Measurements from ENCODE around the gene KCNH6. TPM values are rescaled to one million over a fixed set of nuclear protein-coding genes. Genes with fewer than 3 reads are reported as not detected.

The KCNH6 gene, protein sequence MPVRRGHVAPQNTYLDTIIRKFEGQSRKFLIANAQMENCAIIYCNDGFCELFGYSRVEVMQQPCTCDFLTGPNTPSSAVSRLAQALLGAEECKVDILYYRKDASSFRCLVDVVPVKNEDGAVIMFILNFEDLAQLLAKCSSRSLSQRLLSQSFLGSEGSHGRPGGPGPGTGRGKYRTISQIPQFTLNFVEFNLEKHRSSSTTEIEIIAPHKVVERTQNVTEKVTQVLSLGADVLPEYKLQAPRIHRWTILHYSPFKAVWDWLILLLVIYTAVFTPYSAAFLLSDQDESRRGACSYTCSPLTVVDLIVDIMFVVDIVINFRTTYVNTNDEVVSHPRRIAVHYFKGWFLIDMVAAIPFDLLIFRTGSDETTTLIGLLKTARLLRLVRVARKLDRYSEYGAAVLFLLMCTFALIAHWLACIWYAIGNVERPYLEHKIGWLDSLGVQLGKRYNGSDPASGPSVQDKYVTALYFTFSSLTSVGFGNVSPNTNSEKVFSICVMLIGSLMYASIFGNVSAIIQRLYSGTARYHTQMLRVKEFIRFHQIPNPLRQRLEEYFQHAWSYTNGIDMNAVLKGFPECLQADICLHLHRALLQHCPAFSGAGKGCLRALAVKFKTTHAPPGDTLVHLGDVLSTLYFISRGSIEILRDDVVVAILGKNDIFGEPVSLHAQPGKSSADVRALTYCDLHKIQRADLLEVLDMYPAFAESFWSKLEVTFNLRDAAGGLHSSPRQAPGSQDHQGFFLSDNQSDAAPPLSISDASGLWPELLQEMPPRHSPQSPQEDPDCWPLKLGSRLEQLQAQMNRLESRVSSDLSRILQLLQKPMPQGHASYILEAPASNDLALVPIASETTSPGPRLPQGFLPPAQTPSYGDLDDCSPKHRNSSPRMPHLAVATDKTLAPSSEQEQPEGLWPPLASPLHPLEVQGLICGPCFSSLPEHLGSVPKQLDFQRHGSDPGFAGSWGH
- total RNA-seq: not detected

DNA sequence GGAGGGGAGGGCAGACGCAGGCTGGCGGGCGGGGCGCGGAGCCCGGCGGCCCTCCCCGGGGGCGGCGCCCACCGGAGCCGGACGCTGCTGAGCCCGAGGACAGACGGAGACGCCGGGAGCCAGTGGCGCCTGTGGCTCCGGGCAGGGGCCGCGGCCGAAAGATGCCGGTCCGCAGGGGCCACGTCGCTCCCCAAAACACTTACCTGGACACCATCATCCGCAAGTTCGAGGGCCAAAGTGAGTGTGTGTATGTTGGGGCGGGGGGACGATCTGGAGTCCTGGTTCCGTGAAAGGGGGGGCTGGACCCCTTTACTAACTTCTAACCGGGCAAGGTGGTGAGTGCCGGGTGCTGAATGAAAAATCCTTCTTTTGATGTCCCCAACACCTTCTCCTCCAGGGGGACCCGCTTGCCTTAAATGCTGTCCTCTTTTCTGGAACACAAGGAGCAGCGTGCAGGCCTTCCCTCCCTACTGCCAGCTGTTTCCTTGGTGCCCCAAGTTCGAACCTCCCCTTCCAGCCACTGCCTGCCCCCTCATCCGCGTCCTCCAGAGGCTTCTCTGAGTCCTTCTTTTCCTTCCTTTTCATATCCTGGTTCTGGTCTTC, at the start of gene KCNH6:
Gene KCNH6, plus strand, starts transcription at position 106 of the 603 bp plus-strand sequence. Its CDS starts 56 bp downstream, at position 162.
- DNase-seq: no peak

DNA sequence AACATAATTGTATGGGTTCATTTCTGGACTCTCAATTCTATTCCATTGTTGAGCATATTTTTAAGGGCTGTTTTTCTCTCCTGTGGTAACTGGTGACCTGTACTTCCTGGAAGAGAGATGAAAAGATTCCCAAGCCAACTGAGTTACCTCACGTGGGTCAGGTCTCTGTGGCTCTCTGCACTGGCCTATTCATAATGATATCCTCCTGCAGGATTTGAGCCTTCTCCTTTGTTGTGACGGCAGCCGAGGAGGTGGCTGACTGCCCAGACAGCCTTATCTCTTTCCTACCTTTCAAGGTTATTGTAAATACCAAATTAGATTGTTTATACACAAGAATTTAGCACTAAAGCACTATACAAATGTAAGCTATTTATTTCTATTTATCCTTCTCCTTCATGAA, 49.0 kb upstream of the KCNH6 start:
- DNase-seq: no peak

DNA sequence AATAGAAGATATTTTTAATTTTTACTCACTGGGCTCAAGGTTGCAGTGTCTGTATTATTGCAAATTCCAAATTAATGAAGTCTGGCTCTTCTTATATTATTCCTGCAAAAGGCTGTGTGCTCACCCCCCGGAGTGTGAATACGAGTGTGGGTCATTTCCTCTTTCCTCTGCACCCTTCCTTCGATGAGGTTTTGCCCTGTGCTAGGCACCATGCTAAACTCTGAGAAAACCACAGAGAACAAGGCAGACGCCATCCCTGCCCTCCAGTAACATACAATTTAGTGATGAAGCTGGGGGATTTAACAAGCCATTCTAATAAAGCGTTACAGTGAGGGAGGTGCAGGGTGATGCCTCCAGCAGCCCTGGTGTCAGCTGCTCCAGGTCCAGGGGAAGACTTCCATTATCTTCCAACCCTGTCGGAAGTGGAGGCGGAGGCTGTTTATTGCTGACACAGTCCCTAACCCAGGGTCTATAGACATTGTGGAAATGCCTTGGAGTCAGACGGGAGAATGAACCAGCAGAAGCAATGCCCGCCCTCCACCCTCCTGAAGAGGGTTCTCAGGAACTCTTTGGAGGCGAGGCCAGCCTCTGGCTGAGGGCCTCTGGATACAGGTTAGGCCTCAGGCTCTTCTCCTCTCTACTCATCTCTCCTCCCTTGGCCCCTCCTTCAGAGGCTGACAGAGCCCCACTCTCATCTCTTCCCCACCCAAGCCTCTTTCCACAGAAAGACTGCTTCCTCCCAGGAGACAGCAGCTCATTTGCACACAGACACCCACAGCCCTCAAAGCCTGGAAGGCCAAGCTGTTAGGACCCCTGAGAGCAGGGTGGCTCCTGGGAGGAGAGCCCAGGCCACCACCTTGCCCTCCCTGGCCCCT, 48.3 kb upstream of the KCNH6 start:
- no peak for DNase-seq

DNA sequence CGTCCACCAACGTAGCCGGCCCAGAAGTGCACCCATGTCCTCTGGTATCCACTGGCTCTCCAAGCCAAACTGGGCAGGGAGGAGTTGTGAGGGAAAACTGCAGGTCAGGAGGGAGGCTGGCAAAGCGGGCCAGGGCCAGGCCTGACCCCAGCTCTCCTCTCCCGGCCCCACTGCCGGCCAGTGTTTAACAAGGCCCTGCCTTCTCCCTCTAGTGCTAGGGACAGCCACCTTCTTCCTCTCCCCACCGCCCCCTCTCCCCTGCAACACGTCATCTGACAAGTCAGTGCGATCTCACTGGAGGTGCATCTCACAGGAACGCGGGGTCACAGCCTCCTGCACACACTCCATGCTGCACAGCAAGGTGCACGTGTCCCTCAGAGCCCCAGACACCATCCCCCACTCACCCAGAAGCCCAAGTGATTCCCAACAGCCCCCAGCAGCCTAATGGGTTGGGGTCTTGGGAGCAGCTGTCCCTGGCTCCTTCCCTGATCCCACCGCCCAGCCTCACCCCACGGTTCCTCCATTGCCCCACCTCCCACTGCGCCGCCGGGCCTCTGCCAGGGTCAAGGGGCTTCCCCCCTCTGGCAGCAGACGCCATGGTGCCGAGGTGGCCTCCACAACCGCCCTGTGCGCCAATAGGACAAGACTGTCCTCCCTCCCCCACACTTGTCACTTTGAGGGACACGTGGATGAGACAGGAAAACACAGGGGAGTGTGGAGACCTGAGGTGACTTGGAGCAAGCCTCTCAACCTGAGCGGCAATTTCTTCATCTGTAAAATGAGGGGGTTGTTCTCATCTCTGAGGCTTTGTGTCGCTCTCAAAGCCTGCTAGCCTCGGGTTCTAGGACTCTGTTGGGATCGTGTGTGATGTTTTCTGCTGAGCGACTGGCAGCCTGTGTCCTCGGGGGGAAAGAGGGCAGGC, 47.4 kb upstream of the KCNH6 start:
- DNase-seq: no peak

DNA sequence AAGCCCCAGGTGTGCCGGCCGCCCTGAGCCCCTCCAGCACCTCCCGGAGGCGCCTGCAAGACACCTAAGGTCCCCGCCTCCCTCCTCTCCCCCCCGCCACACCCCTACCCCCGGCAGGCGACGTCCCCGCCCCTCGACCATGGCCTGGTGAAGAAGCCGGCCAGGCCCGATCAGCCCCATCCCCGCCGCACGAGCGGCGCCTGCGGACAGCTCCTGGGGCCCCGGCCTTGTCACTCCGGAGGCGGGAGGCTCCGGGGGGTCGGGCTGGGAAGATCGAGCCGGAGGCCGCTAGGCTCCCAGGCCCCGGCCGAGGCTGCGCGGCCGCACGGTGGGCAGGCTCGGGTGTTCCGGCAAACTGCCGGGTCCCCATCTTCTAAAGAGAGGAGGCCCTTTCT, 46.7 kb upstream of the KCNH6 start:
- no peak for DNase-seq

DNA sequence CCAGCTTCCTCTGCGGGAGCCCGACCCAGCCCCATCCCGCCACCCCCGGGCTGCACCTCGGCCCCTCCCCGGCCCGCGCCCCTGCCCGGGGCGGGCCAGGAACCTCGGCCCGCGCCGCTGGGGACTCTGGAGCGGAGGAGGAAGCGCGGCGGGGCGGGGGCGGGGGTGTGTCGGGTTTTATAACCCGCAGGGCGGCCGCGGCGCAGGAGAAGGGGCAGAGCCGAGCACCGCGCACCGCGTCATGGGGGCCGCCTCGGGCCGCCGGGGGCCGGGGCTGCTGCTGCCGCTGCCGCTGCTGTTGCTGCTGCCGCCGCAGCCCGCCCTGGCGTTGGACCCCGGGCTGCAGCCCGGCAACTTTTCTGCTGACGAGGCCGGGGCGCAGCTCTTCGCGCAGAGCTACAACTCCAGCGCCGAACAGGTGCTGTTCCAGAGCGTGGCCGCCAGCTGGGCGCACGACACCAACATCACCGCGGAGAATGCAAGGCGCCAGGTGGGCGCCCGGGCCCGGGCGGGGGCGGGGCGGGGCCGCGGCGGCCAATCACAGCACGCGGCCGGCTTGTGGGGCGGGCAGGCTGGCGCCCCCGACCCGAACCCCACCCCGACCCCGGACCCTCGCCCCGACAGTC, 46.2 kb upstream of the KCNH6 start, which contains the start of gene ACE:
Gene ACE, plus strand, starts transcription at position 208 of the 626 bp plus-strand sequence. Its CDS starts 34 bp downstream, at position 242.
- no peak for DNase-seq

DNA sequence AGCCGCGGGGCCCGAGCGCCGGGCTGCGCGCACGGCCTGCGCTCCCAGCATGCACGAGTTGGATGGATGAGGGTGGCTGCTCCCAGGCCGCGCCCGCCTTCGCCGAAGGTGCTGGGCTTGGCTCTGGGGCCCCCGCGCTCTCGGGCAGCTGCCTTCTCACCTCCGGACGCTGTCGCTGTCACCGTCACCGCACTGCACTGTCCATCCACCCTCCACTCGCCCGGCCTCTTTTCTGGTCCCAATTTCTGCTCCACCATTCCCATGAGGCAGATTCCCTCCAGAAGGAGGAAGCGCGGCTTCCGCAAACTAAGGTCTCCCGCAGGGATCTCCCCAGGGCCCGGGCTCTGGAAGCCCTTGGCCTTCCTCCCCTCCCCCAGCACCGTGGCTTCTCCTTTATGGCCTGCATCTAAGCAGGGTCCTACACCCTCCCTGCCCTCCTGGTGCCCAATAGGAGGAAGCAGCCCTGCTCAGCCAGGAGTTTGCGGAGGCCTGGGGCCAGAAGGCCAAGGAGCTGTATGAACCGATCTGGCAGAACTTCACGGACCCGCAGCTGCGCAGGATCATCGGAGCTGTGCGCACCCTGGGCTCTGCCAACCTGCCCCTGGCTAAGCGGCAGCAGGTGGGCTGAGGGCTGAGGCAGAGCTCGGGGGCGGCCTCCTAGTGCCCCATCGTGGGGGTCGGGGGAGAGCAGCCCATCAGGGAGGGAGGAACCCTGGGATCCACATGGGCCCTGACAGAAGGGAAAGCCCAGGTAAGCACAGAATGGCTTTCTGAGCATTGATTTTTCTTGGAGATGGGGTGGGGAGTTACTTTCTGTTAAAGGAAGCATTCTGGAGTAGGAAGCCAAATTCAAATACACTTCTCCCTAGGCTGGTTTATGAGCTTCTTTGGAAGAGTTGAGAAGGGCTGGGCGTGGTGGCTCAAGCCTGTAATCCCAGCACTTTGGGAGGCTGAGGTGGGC, 45.4 kb upstream of the KCNH6 start:
- DNase-seq: no peak

DNA sequence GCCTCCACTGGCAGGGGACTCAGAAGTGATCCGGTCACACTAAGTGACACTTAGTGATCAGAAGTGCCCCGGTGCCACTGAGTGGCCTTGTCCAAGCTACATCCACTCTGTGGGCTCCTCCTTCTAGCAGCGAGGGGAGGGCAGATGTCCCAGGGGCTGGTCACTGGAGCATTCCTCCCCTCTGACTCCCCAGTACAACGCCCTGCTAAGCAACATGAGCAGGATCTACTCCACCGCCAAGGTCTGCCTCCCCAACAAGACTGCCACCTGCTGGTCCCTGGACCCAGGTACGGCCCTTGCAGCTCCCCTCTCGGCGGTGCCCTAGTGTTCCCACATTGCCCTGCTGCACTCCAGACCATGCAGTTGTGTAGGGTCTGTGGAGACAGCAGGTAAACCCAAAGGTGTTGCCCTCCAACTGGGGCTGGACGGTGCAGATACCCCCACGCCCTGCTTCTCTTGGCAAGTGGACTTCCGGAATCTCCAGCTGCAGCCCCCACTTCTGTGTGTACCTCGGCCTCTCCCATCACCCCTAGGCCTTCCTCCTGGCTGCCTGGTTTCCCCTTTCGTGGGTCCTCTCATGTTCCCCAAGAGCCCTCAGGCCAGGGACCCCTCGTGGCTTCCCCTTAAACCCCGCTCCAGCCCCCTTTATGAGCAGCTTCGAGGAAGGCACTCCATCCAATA, 44.2 kb upstream of the KCNH6 start:
- DNase-seq: peak; percentile 69

DNA sequence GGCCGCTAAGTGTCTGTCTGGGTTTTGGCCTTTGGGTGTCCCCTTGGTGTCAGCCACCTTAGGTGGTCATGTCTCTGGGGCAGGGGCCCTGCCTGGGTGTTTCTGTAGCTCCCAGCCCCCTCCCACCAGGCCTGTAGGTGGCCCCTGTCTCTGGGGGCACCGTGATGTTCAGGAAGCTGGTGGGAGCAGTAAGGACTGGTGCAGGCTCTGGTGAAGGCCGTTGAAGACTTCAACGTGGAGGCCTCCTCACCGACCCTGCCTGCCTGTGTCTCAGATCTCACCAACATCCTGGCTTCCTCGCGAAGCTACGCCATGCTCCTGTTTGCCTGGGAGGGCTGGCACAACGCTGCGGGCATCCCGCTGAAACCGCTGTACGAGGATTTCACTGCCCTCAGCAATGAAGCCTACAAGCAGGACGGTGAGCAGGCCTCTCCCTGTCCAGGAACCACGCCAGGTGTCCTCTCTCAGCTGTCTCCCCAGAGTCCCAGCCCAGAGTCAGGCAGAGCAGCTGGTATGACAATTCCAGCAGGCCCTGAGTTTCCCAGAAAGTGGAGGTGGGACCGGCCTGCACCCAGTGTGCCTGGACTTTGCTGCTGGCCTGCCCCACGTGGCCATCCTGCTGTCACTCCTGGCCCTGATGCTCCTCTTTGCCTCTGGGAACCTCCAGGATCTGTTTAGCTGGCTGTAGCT, 43.5 kb upstream of the KCNH6 start:
- no peak for DNase-seq

DNA sequence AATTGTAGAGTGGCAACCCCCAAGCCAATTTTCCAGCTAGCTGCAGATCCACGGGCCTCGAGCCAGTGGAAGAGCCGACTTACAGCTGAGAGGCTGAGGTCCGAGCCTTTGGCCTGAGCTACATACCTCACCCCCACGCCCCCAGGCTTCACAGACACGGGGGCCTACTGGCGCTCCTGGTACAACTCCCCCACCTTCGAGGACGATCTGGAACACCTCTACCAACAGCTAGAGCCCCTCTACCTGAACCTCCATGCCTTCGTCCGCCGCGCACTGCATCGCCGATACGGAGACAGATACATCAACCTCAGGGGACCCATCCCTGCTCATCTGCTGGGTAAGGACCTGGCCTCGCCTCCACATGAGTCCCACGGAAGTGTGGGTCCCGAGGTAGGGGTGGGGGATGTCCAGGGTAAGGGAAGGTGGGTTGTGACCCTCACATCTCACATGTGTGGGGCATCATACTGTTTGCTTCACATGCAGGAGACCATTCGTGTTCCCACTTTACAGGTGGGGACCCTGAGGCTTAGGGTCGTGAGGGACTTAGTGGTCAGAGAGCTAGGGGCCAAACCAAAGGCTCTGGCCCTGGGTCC, 42.9 kb upstream of the KCNH6 start:
- no peak for DNase-seq

DNA sequence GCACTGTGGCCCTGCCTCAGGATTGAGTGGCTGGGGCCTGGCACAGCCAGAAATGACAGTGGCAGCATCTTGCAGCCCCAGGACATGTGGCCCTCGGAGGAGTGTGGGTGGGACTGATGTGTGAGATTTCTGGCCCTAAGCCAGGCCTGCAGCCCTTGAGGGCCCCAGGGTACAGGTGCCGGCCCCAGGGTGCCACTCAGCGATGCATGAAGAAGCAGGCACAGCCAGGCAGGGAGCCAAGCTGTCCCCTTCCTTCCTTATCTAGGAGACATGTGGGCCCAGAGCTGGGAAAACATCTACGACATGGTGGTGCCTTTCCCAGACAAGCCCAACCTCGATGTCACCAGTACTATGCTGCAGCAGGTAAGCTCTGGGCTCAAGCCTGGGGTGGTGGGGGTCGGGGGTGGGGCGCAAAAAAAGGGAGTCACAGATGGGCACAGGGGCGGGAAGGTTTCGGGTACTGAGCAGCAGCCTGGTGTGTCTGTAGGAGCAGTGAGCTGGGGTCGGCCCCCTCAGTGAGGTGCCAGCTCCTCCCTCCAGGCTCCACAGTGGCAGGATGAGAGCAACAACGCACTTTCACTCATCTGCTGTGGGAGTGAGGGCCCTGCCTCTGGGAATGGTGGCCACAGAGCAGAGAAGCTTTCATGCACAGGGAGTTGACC, 42.2 kb upstream of the KCNH6 start:
- DNase-seq: no peak

DNA sequence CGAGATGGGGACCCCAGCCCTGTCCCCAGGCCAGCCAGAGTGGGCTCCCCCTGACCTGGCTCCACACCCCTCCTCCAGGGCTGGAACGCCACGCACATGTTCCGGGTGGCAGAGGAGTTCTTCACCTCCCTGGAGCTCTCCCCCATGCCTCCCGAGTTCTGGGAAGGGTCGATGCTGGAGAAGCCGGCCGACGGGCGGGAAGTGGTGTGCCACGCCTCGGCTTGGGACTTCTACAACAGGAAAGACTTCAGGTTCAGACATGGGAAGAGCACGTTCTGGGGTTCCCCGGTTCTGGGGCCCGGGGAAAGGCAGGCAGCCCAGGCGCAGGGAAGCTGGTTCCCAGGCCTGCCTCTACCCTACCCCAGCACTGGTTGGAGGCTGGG, 41.7 kb upstream of the KCNH6 start:
- DNase-seq: no peak

DNA sequence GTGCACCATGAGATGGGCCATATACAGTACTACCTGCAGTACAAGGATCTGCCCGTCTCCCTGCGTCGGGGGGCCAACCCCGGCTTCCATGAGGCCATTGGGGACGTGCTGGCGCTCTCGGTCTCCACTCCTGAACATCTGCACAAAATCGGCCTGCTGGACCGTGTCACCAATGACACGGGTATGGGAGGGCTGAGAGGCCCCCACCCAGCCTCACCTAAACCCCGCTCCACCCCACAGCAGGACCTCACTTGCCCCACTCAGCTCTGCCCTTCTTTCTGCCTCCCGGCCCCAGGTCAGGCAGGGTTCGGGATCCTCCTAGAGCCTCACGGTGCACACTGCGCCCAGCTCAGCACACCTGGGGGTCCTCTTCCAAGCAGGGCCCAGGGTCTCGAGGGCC, 40.6 kb upstream of the KCNH6 start:
- no peak for DNase-seq

DNA sequence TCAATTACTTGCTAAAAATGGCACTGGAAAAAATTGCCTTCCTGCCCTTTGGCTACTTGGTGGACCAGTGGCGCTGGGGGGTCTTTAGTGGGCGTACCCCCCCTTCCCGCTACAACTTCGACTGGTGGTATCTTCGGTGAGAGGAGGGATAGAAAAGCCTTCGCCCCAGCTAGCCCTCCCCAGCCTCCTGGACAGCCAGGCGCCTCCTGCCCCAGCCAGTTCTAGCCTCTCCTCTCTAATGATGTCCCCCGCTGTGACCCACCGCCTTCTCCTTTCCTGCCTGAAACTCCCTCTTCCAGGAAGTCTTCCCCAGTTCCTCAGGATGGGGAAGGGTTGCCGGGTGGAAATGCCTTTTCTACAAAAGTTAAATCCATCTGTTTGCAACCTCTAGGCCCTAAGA, 40.1 kb upstream of the KCNH6 start:
- no peak for DNase-seq

DNA sequence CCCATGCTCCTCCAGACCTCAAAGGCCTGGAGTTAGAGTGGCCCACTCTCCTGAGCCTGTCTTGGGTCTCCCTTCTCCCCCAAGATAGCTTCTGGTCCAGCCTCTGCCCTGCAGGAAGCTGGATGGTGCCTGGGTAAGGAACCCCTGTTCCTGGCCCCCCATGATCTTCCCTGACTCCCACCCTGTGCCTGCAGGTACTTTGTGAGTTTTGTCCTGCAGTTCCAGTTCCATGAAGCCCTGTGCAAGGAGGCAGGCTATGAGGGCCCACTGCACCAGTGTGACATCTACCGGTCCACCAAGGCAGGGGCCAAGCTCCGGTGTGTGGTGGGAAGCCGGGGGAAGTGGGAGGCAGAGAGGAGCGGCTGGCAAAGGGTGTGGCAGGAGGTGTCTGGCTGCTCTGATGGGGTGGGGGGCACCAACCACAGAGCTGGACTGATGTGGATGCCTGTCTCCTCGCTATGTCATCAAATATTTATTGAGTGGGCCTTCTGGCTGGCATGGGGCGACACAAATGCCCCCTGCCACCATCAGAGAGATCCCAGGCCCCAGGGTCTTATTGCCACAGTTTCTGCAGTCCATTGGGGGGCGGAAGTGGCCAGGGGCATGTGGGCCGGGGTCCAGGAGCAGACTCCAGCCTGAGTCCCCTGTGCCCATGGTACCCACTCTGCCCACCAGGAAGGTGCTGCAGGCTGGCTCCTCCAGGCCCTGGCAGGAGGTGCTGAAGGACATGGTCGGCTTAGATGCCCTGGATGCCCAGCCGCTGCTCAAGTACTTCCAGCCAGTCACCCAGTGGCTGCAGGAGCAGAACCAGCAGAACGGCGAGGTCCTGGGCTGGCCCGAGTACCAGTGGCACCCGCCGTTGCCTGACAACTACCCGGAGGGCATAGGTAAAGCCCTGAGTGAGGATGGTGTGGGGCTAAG, 39.2 kb upstream of the KCNH6 start:
- DNase-seq: no peak

Measured in effector CD4-positive, alpha-beta T cell (primary cell).